ENCODE data around the gene MCL1.

The MCL1 gene

DNA sequence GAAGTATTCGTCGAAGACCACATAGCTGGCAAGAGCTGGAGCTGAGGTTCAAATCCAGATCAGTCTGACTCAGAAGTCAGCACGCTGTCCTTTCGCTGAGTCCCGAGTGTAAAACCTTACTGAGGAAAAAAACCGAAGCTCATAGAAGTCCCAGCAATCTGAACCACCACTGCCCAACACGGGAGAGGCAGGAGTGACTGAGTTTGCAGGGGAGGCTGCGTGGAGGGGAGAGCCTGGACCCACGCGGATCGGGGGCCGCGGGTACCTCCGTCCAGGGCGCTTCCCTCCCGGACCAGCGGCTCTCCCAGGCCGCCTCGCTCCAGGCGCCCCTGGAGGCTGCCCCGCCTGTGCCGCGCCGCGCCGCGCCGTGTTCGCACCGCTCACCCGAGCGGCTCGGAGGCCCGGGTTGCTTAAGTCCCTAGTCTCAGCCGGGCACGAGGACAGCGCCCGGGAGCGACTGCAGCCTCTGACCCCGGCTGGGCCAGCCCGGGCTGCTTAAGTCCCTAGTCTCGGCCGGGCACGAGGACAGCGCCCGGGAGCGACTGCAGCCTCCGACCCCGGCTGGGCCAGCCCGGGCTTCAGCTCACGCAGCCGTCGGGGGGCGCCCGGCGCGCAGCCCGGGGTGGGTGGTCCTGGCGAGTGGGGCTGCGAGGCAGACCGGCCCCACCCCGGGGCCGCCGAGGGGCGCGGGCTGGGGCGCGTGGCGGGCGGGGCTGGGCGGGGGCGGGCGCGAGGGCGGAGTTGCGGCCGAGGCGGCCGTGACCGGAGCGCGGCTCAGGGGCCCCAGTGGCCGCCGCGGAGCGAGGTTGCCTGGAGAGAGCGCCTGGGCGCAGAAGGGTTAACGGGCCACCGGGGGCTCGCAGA, 30.5 kb downstream of the MCL1 start, which contains the start of gene ADAMTSL4:
Gene ADAMTSL4 (plus strand): TSS at position 777 of the 864 bp plus-strand sequence. CDS start 2,881 bp downstream, outside the sequence.
- ChIA-PET POLR2A (ENCODE audit: low non-redundant PET) (interaction anchor here (0.6 to 1.2 kb wide), 4 partner anchors 20 to 185 kb away, joined by 3 to 4 read pairs (median 4); partner anchors contain the start of gene GOLPH3L), CTCF (interaction anchor here (1.2 kb wide), 2 partner anchors 11 to 50 kb away, joined by 3 to 6 read pairs; no protein-coding TSS in a partner anchor)
- H3K27ac ChIP-seq: peak within 1 kb of the TSS; percentile 100
- DNase-seq (ENCODE audit: low spot score): peak; percentile 58
- TF ChIP-seq, protein P1, sequence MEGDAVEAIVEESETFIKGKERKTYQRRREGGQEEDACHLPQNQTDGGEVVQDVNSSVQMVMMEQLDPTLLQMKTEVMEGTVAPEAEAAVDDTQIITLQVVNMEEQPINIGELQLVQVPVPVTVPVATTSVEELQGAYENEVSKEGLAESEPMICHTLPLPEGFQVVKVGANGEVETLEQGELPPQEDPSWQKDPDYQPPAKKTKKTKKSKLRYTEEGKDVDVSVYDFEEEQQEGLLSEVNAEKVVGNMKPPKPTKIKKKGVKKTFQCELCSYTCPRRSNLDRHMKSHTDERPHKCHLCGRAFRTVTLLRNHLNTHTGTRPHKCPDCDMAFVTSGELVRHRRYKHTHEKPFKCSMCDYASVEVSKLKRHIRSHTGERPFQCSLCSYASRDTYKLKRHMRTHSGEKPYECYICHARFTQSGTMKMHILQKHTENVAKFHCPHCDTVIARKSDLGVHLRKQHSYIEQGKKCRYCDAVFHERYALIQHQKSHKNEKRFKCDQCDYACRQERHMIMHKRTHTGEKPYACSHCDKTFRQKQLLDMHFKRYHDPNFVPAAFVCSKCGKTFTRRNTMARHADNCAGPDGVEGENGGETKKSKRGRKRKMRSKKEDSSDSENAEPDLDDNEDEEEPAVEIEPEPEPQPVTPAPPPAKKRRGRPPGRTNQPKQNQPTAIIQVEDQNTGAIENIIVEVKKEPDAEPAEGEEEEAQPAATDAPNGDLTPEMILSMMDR (conservative IDR thresholded peaks at IDR 0.05; ENCODE audit: low read depth): no peak

DNA sequence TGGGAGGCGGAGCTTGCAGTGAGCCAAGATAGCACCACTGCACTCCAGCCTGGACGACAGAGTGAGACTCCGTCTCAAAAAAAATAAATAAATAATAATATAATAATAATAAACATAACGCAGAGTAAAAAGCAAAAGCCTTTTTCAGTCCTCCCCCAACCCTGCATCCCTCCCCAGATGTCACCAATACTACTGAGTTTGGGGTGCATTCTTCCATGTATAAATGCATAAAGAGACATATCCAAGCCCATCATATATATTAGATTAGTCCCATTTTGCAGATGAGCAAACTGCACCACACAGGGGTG, 31.1 kb downstream of the MCL1 start:
- no peak for DNase-seq (ENCODE audit: low spot score)
- POLR2A ChIA-PET (ENCODE audit: low non-redundant PET): interaction anchor here (0.6 to 1.2 kb wide), 4 partner anchors 20 to 185 kb away, joined by 3 to 4 read pairs (median 3); no protein-coding TSS in a partner anchor
- TF ChIP-seq, protein P1 (conservative IDR thresholded peaks at IDR 0.05; ENCODE audit: low read depth): no peak
- CTCF ChIA-PET: interaction anchor here (0.7 to 1.2 kb wide), 2 partner anchors 12 to 19 kb away, joined by 3 to 6 read pairs; no protein-coding TSS in a partner anchor
- H3K27ac ChIP-seq: peak overlapping the region; percentile 100

DNA sequence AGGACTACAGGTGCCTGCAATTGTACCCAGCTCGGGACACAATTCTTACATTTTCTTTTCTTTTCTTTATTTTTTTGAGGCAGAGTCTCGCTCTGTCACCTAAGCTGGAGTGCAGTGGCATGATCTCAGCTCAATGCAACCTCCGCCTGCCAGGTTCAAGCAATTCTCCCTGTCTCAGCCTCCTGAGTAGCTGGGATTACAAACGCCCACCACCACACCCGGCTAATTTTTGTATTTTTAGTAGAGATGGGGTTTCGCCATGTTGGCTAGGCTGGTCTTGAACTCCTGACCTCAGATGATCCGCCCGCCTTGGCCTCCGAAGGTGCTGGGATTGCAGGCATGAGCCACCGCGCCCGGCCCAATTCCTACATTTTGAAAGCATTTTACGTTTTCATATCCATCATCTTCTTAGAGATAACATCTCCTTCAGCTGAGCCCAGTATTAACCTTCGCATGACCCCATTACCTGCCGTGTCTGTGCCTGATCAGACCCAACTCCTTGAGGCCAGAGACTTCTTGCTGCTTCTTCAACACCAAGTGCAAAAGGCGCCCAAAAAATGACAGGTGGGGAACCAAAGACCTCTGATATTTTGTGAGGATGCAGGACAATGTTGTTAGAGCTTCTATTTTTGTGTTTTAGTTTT, 33.0 kb downstream of the MCL1 start:
- CTCF ChIA-PET: interaction anchor here (0.7 to 0.8 kb wide), 4 partner anchors 13 to 440 kb away, joined by 3 to 4 read pairs (median 4); no protein-coding TSS in a partner anchor
- POLR2A ChIA-PET (ENCODE audit: low non-redundant PET): interaction anchor here (0.6 kb wide), 1 partner anchor 7 kb away, joined by 4 read pairs; no protein-coding TSS in a partner anchor
- TF ChIP-seq, protein P1 (conservative IDR thresholded peaks at IDR 0.05; ENCODE audit: low read depth): no peak
- no peak for DNase-seq (ENCODE audit: low spot score)
- H3K27ac ChIP-seq: peak overlapping the region; percentile 23

DNA sequence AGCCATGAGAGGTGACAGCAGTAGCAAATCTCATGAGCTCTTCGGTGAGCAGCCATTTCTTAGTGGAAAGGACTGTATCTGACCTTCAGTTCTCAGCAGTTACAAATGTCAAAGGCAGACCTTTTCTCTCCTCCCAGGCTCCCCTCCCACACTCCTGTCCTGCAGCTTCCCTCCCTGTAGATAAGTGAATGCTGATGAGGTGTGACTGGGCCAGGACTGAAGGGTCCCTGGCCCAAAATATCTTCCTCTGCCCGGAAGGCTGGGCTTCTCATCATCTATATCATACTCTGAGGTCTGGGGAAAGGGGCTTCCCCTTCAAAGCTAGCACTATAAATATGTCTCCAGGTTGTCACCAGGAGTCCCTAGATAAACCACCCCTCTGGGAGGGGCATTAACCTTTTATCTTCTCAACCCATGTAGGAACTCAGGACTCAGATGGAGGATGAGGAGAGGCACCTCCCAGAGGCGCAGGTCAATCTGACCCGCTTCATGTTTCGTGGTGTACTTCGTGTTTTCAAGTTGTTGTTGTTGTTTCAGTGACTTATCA, 33.9 kb downstream of the MCL1 start:
- TF ChIP-seq, protein P1 (conservative IDR thresholded peaks at IDR 0.05; ENCODE audit: low read depth): no peak
- no peak overlapping the region for H3K27ac ChIP-seq
- ChIA-PET POLR2A (ENCODE audit: low non-redundant PET) (no interaction called here), CTCF (interaction anchor here (0.6 to 0.8 kb wide), 2 partner anchors 12 to 63 kb away, joined by 3 to 4 read pairs; no protein-coding TSS in a partner anchor)
- no peak for DNase-seq (ENCODE audit: low spot score)

DNA sequence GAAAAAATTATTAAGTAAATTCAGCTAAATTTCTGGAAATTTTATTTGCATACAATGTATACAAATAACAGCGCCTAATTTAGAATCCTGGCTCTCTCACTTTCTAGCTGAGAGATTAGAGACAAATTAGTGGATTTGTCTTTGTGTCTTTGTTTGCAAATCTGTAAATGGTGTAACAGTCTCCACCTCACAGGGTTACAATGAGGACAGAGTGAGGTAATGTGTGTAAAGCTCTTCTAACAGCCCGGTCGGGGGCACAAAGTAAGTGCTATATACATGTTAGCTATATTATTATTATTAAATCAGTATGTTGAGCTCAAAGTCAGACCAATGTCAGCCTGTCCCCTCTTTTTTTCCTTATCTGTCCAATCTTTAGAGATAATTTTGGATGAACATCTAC, 35.2 kb downstream of the MCL1 start:
- ChIA-PET POLR2A (ENCODE audit: low non-redundant PET) (no interaction called here), CTCF (no interaction called here)
- DNase-seq (ENCODE audit: low spot score): no peak
- TF ChIP-seq, protein P1 (conservative IDR thresholded peaks at IDR 0.05; ENCODE audit: low read depth): no peak
- peak overlapping the region; percentile 34 for H3K27ac ChIP-seq
